Astrocyte (in vitro differentiated cells and primary cell): Measurements from ENCODE around the gene SCARF1. TPM values are rescaled to one million over a fixed set of nuclear protein-coding genes. Genes with fewer than 3 reads are reported as not detected.

Experiments used
- DNase-seq: peaks from one replicate; pipeline ENCODE4 v3.0.0-alpha.2; 2010; ENCODE audit warnings: low read depth
- FAIRE-seq: peaks from 2 replicates; lab custom pipeline; 2011; peaks lifted over from hg19 to GRCh38; lab: Jason Lieb, UNC
- H2AFZ ChIP-seq: 2 replicates; pipeline ENCODE4 v1.6.0; 2012; ENCODE audit warnings: low read depth, low read length, inconsistent platforms
- H3K27ac ChIP-seq: 2 replicates; pipeline ENCODE4 v1.5.1; 2011; ENCODE audit warnings: low read depth, low read length, inconsistent platforms
- H3K27me3 ChIP-seq: 2 replicates; pipeline ENCODE4 v1.6.0; 2011; ENCODE audit warnings: low read length, inconsistent platforms; ENCODE audit not compliant: insufficient read depth
- H3K36me3 ChIP-seq: 2 replicates; pipeline ENCODE4 v1.5.1; 2011; ENCODE audit warnings: low read length, inconsistent platforms; ENCODE audit not compliant: insufficient read depth
- H3K4me1 ChIP-seq: 2 replicates; pipeline ENCODE4 v1.5.1; 2011; ENCODE audit warnings: low read length, inconsistent platforms; ENCODE audit not compliant: insufficient read depth
- H3K4me2 ChIP-seq: 2 replicates; pipeline ENCODE4 v1.6.0; 2012; ENCODE audit warnings: low read length, inconsistent platforms
- H3K4me3 ChIP-seq: 2 replicates; pipeline ENCODE4 v1.5.1; 2011; ENCODE audit warnings: low read depth, mild to moderate bottlenecking, low read length, inconsistent platforms; ENCODE audit not compliant: insufficient read depth
- H3K79me2 ChIP-seq: 2 replicates; pipeline ENCODE4 v1.6.0; 2012; ENCODE audit warnings: mild to moderate bottlenecking, low read length, inconsistent platforms; ENCODE audit not compliant: insufficient read depth
- H3K9ac ChIP-seq: 2 replicates; pipeline ENCODE4 v1.6.0; 2012; ENCODE audit warnings: mild to moderate bottlenecking, low read length, inconsistent platforms
- H3K9me3 ChIP-seq: 2 replicates; pipeline ENCODE4 v1.5.1; 2012; ENCODE audit warnings: low read depth, mild to moderate bottlenecking, low read length, inconsistent platforms; ENCODE audit not compliant: insufficient read depth
- H4K20me1 ChIP-seq: 2 replicates; pipeline ENCODE4 v1.6.0; 2012; ENCODE audit warnings: low read length, inconsistent platforms; ENCODE audit not compliant: insufficient read depth
- H3K27ac Mint-ChIP-seq: one replicate; pipeline ENCODE4 v1.8.0; 2021; ENCODE audit warnings: mild to moderate bottlenecking, mixed read lengths; ENCODE audit not compliant: unreplicated experiment
- H3K27me3 Mint-ChIP-seq: one replicate; pipeline ENCODE4 v1.8.0; 2021; ENCODE audit warnings: low read depth, mixed read lengths; ENCODE audit not compliant: unreplicated experiment
- H3K36me3 Mint-ChIP-seq: one replicate; pipeline ENCODE4 v1.8.0; 2021; ENCODE audit warnings: low read depth, mixed read lengths; ENCODE audit not compliant: unreplicated experiment
- H3K4me1 Mint-ChIP-seq: one replicate; pipeline ENCODE4 v1.8.0; 2021; ENCODE audit warnings: low read depth, mixed read lengths; ENCODE audit not compliant: unreplicated experiment
- H3K4me3 Mint-ChIP-seq: one replicate; pipeline ENCODE4 v1.8.0; 2021; ENCODE audit warnings: mild to moderate bottlenecking, moderate library complexity, mixed read lengths; ENCODE audit not compliant: unreplicated experiment
- H3K9me3 Mint-ChIP-seq: one replicate; pipeline ENCODE4 v1.8.0; 2021; ENCODE audit warnings: mild to moderate bottlenecking, mixed read lengths; ENCODE audit not compliant: unreplicated experiment
- EZH2 ChIP-seq: IDR thresholded peaks from 2 replicates; pipeline ENCODE4 v1.6.1; 2012; ENCODE audit warnings: mild to moderate bottlenecking, low read length, inconsistent platforms; ENCODE audit not compliant: insufficient read depth
- total RNA-seq: library from RNA; stranded (reverse); gene quantifications from 2 replicates; pipeline ENCODE4 v1.2.1, GENCODE V29; 2021
- TF ChIP-seq, protein P1 (sequence below): IDR thresholded peaks from 2 replicates; pipeline ENCODE4 v1.5.1; 2011; ENCODE audit warnings: low read depth, mild to moderate bottlenecking, inconsistent platforms, low read length, moderate library complexity; ENCODE audit not compliant: insufficient read depth

The SCARF1 gene
- total RNA-seq, 1 donor from 2014 or later, result 3.9 TPM

DNA sequence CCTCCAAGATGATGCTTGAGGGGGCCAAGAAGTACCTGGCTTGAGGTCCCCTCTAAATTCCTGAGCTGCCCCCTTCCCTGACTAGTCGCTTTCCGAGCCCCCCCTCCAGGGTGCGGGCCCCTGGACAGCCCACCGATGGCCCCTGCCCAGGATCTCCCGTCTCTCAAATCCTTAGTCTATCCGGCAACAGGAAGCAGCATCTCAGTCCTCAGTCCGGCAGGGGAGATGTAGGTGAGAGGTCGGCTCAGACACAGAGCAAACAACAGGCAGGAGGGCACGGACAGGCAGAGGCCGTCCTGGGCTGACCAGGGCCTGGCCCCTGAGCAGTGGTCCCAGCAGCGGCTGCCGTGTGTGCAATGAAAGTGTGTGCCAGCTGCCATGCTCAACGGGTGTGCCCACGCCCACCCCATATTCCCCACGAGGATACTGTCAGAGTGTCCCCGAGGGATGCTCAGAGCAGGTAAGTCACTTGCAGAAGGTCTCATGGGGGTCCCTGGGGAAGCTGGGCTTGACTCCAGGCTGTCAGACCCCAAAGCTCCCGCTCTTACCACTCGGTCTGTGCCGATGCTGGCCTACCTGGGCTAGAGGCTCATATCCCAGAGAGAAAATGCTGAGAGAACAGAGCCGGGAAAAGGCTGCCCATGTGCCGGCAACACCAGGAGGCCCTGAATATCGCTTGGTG is 24.1 kb downstream of the SCARF1 start:
- Histone ChIP-seq H4K20me1 (peaks cover 9% of the 10 kb centered on the region), H3K36me3 (no peaks in the 10 kb centered on the region), H3K27ac (no peak overlapping the region), H2AFZ (no peak overlapping the region), H3K79me2 (no peaks in the 10 kb centered on the region), H3K4me1 (peaks cover 10% of the 10 kb centered on the region), H3K4me3 (no peak overlapping the region), H3K27me3 (no peaks in the 10 kb centered on the region), H3K4me2 (no peak overlapping the region), H3K9me3 (no peaks in the 10 kb centered on the region), H3K9ac (no peak overlapping the region)
- no peaks in the 10 kb centered on the region for H3K9me3 Mint-ChIP-seq
- no peak for TF ChIP-seq EZH2
- TF ChIP-seq, protein P1, sequence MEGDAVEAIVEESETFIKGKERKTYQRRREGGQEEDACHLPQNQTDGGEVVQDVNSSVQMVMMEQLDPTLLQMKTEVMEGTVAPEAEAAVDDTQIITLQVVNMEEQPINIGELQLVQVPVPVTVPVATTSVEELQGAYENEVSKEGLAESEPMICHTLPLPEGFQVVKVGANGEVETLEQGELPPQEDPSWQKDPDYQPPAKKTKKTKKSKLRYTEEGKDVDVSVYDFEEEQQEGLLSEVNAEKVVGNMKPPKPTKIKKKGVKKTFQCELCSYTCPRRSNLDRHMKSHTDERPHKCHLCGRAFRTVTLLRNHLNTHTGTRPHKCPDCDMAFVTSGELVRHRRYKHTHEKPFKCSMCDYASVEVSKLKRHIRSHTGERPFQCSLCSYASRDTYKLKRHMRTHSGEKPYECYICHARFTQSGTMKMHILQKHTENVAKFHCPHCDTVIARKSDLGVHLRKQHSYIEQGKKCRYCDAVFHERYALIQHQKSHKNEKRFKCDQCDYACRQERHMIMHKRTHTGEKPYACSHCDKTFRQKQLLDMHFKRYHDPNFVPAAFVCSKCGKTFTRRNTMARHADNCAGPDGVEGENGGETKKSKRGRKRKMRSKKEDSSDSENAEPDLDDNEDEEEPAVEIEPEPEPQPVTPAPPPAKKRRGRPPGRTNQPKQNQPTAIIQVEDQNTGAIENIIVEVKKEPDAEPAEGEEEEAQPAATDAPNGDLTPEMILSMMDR, result no peak
- H3K4me1 Mint-ChIP-seq, result peaks cover 14% of the 10 kb centered on the region
- H3K27me3 Mint-ChIP-seq, result peaks cover 5% of the 10 kb centered on the region
- no peak overlapping the region for H3K4me3 Mint-ChIP-seq
- peaks cover 7% of the 10 kb centered on the region for H3K36me3 Mint-ChIP-seq
- FAIRE-seq (no peak), DNase-seq (no peak)
- H3K27ac Mint-ChIP-seq, result no peak overlapping the region

DNA sequence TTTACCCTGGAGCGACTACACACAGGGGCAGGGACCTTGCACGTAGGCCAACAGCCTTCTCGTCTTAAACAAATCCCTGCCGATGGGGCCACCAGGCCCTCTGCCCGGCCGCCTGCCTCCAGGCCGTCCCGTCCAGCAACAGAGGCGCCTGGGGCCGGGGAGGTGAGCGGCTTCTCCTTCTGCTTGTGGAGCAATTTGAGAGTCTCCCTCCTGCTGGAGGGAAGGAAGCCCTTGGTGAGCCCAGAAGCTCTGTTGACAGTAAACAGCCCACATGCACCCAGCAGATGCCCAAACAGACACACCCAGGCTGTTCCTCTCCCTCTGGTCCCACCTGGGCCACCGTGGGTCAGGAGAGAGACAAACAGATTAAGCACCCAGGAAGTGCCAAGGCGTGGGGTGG is 25.0 kb downstream of the SCARF1 start:
- Mint-ChIP-seq H3K27me3 (peaks cover 2% of the 10 kb centered on the region), H3K36me3 (peaks cover 7% of the 10 kb centered on the region), H3K4me3 (no peak overlapping the region), H3K27ac (no peak overlapping the region), H3K9me3 (no peaks in the 10 kb centered on the region), H3K4me1 (peaks cover 8% of the 10 kb centered on the region)
- no peak for TF ChIP-seq EZH2
- TF ChIP-seq, protein P1, result no peak
- no peak for FAIRE-seq
- H3K27me3 ChIP-seq, result no peaks in the 10 kb centered on the region
- H3K9me3 ChIP-seq, result no peaks in the 10 kb centered on the region
- no peak overlapping the region for H3K9ac ChIP-seq
- DNase-seq, result no peak
- H3K4me2 ChIP-seq, result no peak overlapping the region
- H3K4me1 ChIP-seq, result peaks cover 10% of the 10 kb centered on the region
- peaks cover 6% of the 10 kb centered on the region for H4K20me1 ChIP-seq
- no peaks in the 10 kb centered on the region for H3K79me2 ChIP-seq
- no peak overlapping the region for H2AFZ ChIP-seq
- H3K27ac ChIP-seq, result no peak overlapping the region
- no peak overlapping the region for H3K4me3 ChIP-seq
- no peaks in the 10 kb centered on the region for H3K36me3 ChIP-seq

DNA sequence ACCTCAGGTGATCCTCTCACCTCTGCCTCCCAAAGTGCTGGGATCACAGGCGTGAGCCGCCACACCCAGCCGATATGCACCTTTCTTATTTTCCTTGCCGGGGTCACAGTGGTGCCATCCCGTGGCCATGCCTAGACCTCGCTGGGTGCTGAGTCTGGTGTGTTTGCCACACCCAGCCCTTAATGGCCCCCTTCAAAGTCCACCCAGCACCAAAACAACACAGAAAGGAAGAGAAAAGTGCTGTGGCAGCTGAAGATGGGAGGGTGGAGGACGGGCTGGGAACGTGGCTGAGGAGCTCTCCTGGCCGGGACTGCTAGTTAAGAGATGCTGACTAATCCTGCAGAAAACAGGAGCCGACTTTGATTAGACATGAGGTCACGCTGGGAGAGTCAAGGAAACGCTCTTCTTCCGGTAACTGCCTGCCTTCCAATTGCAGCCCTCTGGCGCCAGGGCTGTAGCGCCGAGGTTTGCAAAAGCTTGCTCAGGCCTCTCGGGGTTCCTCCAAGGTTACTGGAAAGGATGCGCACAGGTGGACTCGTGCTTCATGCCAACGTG is 27.8 kb downstream of the SCARF1 start:
- Histone ChIP-seq H3K79me2 (no peaks in the 10 kb centered on the region), H3K4me3 (no peak overlapping the region), H3K4me2 (peak overlapping the region; percentile 61), H3K27me3 (no peaks in the 10 kb centered on the region), H4K20me1 (no peaks in the 10 kb centered on the region), H3K4me1 (peaks cover 10% of the 10 kb centered on the region), H3K36me3 (no peaks in the 10 kb centered on the region), H3K9ac (no peak overlapping the region), H3K9me3 (no peaks in the 10 kb centered on the region), H2AFZ (peak overlapping the region; percentile 55), H3K27ac (peak overlapping the region; percentile 28)
- H3K27me3 Mint-ChIP-seq, result peaks cover 2% of the 10 kb centered on the region
- TF ChIP-seq, protein P1, result no peak
- no peak for TF ChIP-seq EZH2
- no peak overlapping the region for H3K27ac Mint-ChIP-seq
- H3K4me1 Mint-ChIP-seq, result peaks cover 6% of the 10 kb centered on the region
- no peaks in the 10 kb centered on the region for H3K9me3 Mint-ChIP-seq
- DNase-seq, result peak; percentile 83
- H3K4me3 Mint-ChIP-seq, result no peak overlapping the region
- FAIRE-seq, result no peak
- peaks cover 9% of the 10 kb centered on the region for H3K36me3 Mint-ChIP-seq
